Posterior cingulate gyrus (tissue), 11 donors: Measurements from ENCODE around the gene ACKR3.

Experiments
- DNase-seq, 10 donors: peaks; one replicate each; pipeline versions ENCODE4 v3.0.0 to v3.0.0-alpha.2; 2020 to 2021; ENCODE audit warnings: mixed read lengths in 3 of 10
- intact Hi-C: fragments of 100-400 bp; cut with DNase I; formaldehyde crosslinking; loops from one replicate; pipeline ENCODE4 v1.15.1; 2023

ACKR3 gene

GRCh38 chr2:236581546-236581945 lies 11.9 kb downstream of the ACKR3 start:
- intact Hi-C loops = no loop called here
- DNase-seq = no peak

- no peak for DNase-seq
- intact Hi-C loops = no loop called here
These were observed 13.3 kb downstream of the ACKR3 start for GRCh38 chr2:236582968-236583367.

GRCh38 chr2:236583621-236584203 lies 14.1 kb downstream of the ACKR3 start:
- intact Hi-C loops = no loop called here
- DNase-seq = no peak

GRCh38 chr2:236584521-236585384 lies 15.1 kb downstream of the ACKR3 start:
- DNase-seq = no peak
- intact Hi-C loops = no loop called here

GRCh38 chr2:236585966-236586365 lies 16.3 kb downstream of the ACKR3 start:
- intact Hi-C loops = no loop called here
- DNase-seq = no peak

- DNase-seq = no peak
These were observed 18.5 kb downstream of the ACKR3 start for GRCh38 chr2:236587861-236588815.

GRCh38 chr2:236588932-236589592 lies 19.4 kb downstream of the ACKR3 start:
- intact Hi-C loops = no loop called here
- no peak for DNase-seq

More at GRCh38 chr2:236587861-236588815, 18.5 kb downstream of the ACKR3 start:
- intact Hi-C loops = no loop called here

- DNase-seq = no peak
- intact Hi-C loops = no loop called here
These were observed 21.2 kb downstream of the ACKR3 start for GRCh38 chr2:236590846-236591245.

GRCh38 chr2:236592821-236593220 lies 23.2 kb downstream of the ACKR3 start:
- no peak for DNase-seq
- intact Hi-C loops = no loop called here

- DNase-seq = no peak
- intact Hi-C loops = no loop called here
These were observed 23.9 kb downstream of the ACKR3 start for GRCh38 chr2:236593531-236593930.

- intact Hi-C loops = no loop called here
These were observed 24.3 kb downstream of the ACKR3 start for GRCh38 chr2:236593956-236594355.

GRCh38 chr2:236597629-236598028 lies 28.0 kb downstream of the ACKR3 start:
- DNase-seq = no peak
- intact Hi-C loops = no loop called here

More at GRCh38 chr2:236593956-236594355, 24.3 kb downstream of the ACKR3 start:
- DNase-seq = no peak

GRCh38 chr2:236599059-236599458 lies 29.4 kb downstream of the ACKR3 start:
- no peak for DNase-seq
- intact Hi-C loops = no loop called here

- intact Hi-C loops = no loop called here
- no peak for DNase-seq
These were observed 30.5 kb downstream of the ACKR3 start for GRCh38 chr2:236600158-236600557.

- intact Hi-C loops = no loop called here
- DNase-seq = no peak
These were observed 31.3 kb downstream of the ACKR3 start for GRCh38 chr2:236600892-236601291.

- no peak for DNase-seq
- intact Hi-C loops = no loop called here
These were observed 31.9 kb downstream of the ACKR3 start for GRCh38 chr2:236601316-236602202.

- intact Hi-C loops = no loop called here
- DNase-seq = no peak
These were observed 33.1 kb downstream of the ACKR3 start for GRCh38 chr2:236602678-236603077.

- DNase-seq = no peak
- intact Hi-C loops = no loop called here
These were observed 33.9 kb downstream of the ACKR3 start for GRCh38 chr2:236603361-236604015.
